SJSA1 (cell line): Measurements from ENCODE around the gene ELP6. TPM values are rescaled to one million over a fixed set of nuclear protein-coding genes. Genes with fewer than 3 reads are reported as not detected.

Experiments
- DNase-seq, 2 experiments: peaks; one replicate each; pipeline ENCODE4 v3.0.0-alpha.2; 2015 to 2020; ENCODE audit warnings: low spot score in 2 of 2, low read depth in 1 of 2
- H3K27ac ChIP-seq: fragments of 250-450 bp; sonication (Bioruptor Pico); 2 replicates; pipeline ENCODE4 v1.5.1; 2020; ENCODE audit warnings: mild to moderate bottlenecking, moderate library complexity
- H3K27me3 ChIP-seq: fragments of 250-450 bp; sonication (Bioruptor Pico); replicated peaks from 2 replicates; pipeline ENCODE4 v1.5.1; 2020; ENCODE audit warnings: mild to moderate bottlenecking, moderate library complexity
- H3K36me3 ChIP-seq: fragments of 250-450 bp; sonication (Bioruptor Pico); 2 replicates; pipeline ENCODE4 v1.5.1; 2020; ENCODE audit warnings: mild to moderate bottlenecking
- H3K4me1 ChIP-seq: fragments of 250-450 bp; sonication (Bioruptor Pico); replicated peaks from 2 replicates; pipeline ENCODE4 v1.6.1; 2021; ENCODE audit warnings: mild to moderate bottlenecking
- H3K4me3 ChIP-seq: fragments of 250-450 bp; sonication (Bioruptor Pico); 2 replicates; pipeline ENCODE4 v1.5.1; 2020; ENCODE audit warnings: mild to moderate bottlenecking
- H3K9me3 ChIP-seq: fragments of 250-450 bp; sonication (Bioruptor Pico); replicated peaks from 2 replicates; pipeline ENCODE4 v1.5.1; 2020; ENCODE audit warnings: mild to moderate bottlenecking
- total RNA-seq: library from RNA; depleted of rRNA; stranded (reverse); fragments of >200 nt; shearing (Covaris generic); gene quantifications from 2 replicates; pipeline ENCODE4 v1.2.3, GENCODE V29; 2014; rRNA removed

Gene ELP6
- total RNA-seq, result 28.7 and 39.1 TPM in 2 replicates

GRCh38 chr3:47513125-47513929 lies at the start of gene ELP6:
TSS of gene ELP6 (minus strand) at chr3:47513712. CDS start at chr3:47513590, 122 bp downstream.
- DNase-seq, result peak; percentile 95 to 98
- Histone ChIP-seq H3K27me3 (no peaks in the 10 kb centered on the region), H3K4me1 (peaks cover 8% of the 10 kb centered on the region)

GRCh38 chr3:47556351-47556750 lies 42.8 kb upstream of the ELP6 start:
- H3K9me3 ChIP-seq, result no peaks in the 10 kb centered on the region
- H3K27me3 ChIP-seq, result no peaks in the 10 kb centered on the region
- H3K4me1 ChIP-seq, result no peaks in the 10 kb centered on the region
- no peak overlapping the region for H3K4me3 ChIP-seq
- no peak for DNase-seq
- H3K36me3 ChIP-seq, result no peaks in the 10 kb centered on the region
- H3K27ac ChIP-seq, result no peak overlapping the region

More at GRCh38 chr3:47513125-47513929, at the start of gene ELP6:
- Histone ChIP-seq H3K9me3 (no peaks in the 10 kb centered on the region), H3K27ac (peak within 1 kb of the TSS; percentile 51), H3K36me3 (peaks cover 22% of the 10 kb centered on the region), H3K4me3 (peak within 1 kb of the TSS; percentile 58)

- H3K27ac ChIP-seq, result no peak overlapping the region
- H3K9me3 ChIP-seq, result no peaks in the 10 kb centered on the region
- no peak for DNase-seq
- H3K4me1 ChIP-seq, result no peaks in the 10 kb centered on the region
- H3K36me3 ChIP-seq, result no peaks in the 10 kb centered on the region
- no peak overlapping the region for H3K4me3 ChIP-seq
- H3K27me3 ChIP-seq, result no peaks in the 10 kb centered on the region
Measured at GRCh38 chr3:47554335-47554734, 40.8 kb upstream of the ELP6 start.

GRCh38 chr3:47553407-47553806 lies 39.9 kb upstream of the ELP6 start:
- Histone ChIP-seq H3K9me3 (no peaks in the 10 kb centered on the region), H3K27ac (no peak overlapping the region), H3K27me3 (no peaks in the 10 kb centered on the region), H3K4me1 (no peaks in the 10 kb centered on the region), H3K36me3 (no peaks in the 10 kb centered on the region), H3K4me3 (no peak overlapping the region)
- no peak for DNase-seq

- DNase-seq, result no peak
- Histone ChIP-seq H3K36me3 (no peaks in the 10 kb centered on the region), H3K27me3 (no peaks in the 10 kb centered on the region; the same call in 1 of the 2 replicates), H3K4me3 (no peak overlapping the region), H3K9me3 (no peaks in the 10 kb centered on the region), H3K4me1 (no peaks in the 10 kb centered on the region), H3K27ac (no peak overlapping the region)
Measured at GRCh38 chr3:47542471-47543173, 29.1 kb upstream of the ELP6 start.

- no peaks in the 10 kb centered on the region for H3K36me3 ChIP-seq
- no peak overlapping the region for H3K27ac ChIP-seq
- H3K27me3 ChIP-seq, result no peaks in the 10 kb centered on the region
- DNase-seq, result no peak
- no peaks in the 10 kb centered on the region for H3K4me1 ChIP-seq
- no peak overlapping the region for H3K4me3 ChIP-seq
- no peaks in the 10 kb centered on the region for H3K9me3 ChIP-seq
Measured at GRCh38 chr3:47541583-47542108, 28.1 kb upstream of the ELP6 start.

GRCh38 chr3:47540281-47540680 lies 26.8 kb upstream of the ELP6 start:
- Histone ChIP-seq H3K27ac (no peak overlapping the region), H3K4me1 (no peaks in the 10 kb centered on the region), H3K36me3 (no peaks in the 10 kb centered on the region), H3K27me3 (no peaks in the 10 kb centered on the region), H3K4me3 (no peak overlapping the region), H3K9me3 (no peaks in the 10 kb centered on the region)
- no peak for DNase-seq

GRCh38 chr3:47536967-47537366 lies 23.5 kb upstream of the ELP6 start:
- Histone ChIP-seq H3K4me1 (no peaks in the 10 kb centered on the region), H3K27me3 (no peaks in the 10 kb centered on the region), H3K36me3 (no peaks in the 10 kb centered on the region), H3K9me3 (no peaks in the 10 kb centered on the region), H3K4me3 (no peak overlapping the region), H3K27ac (no peak overlapping the region)
- DNase-seq, result no peak

- no peaks in the 10 kb centered on the region for H3K9me3 ChIP-seq
- no peak overlapping the region for H3K27ac ChIP-seq
- DNase-seq, result no peak
- H3K36me3 ChIP-seq, result no peaks in the 10 kb centered on the region
- H3K4me3 ChIP-seq, result no peak overlapping the region
- H3K4me1 ChIP-seq, result no peaks in the 10 kb centered on the region
- H3K27me3 ChIP-seq, result no peaks in the 10 kb centered on the region
Measured at GRCh38 chr3:47536221-47536891, 22.8 kb upstream of the ELP6 start.

GRCh38 chr3:47533996-47534454 lies 20.5 kb upstream of the ELP6 start:
- Histone ChIP-seq H3K27me3 (no peaks in the 10 kb centered on the region), H3K36me3 (no peaks in the 10 kb centered on the region), H3K4me1 (no peaks in the 10 kb centered on the region), H3K27ac (no peak overlapping the region), H3K9me3 (no peaks in the 10 kb centered on the region), H3K4me3 (no peak overlapping the region)
- DNase-seq, result no peak

- no peak for DNase-seq
- H3K27me3 ChIP-seq, result no peaks in the 10 kb centered on the region
- H3K27ac ChIP-seq, result no peak overlapping the region
- no peaks in the 10 kb centered on the region for H3K4me1 ChIP-seq
- no peak overlapping the region for H3K4me3 ChIP-seq
- H3K36me3 ChIP-seq, result no peaks in the 10 kb centered on the region
- H3K9me3 ChIP-seq, result no peaks in the 10 kb centered on the region
Measured at GRCh38 chr3:47533481-47533880, 20.0 kb upstream of the ELP6 start.

- H3K27me3 ChIP-seq, result no peaks in the 10 kb centered on the region
- DNase-seq, result no peak
- H3K36me3 ChIP-seq, result no peaks in the 10 kb centered on the region
- no peak overlapping the region for H3K4me3 ChIP-seq
- no peaks in the 10 kb centered on the region for H3K9me3 ChIP-seq
- H3K27ac ChIP-seq, result no peak overlapping the region
- no peaks in the 10 kb centered on the region for H3K4me1 ChIP-seq
Measured at GRCh38 chr3:47527952-47528725, 14.6 kb upstream of the ELP6 start.

GRCh38 chr3:47525617-47526016 lies 12.1 kb upstream of the ELP6 start:
- H3K27me3 ChIP-seq, result no peaks in the 10 kb centered on the region
- DNase-seq, result no peak

More at GRCh38 chr3:47525617-47526016, 12.1 kb upstream of the ELP6 start:
- Histone ChIP-seq H3K4me1 (peaks cover 4% of the 10 kb centered on the region; the same call in 1 of the 2 replicates), H3K36me3 (no peaks in the 10 kb centered on the region), H3K9me3 (no peaks in the 10 kb centered on the region), H3K27ac (no peak overlapping the region), H3K4me3 (no peak overlapping the region)
